ENCODE measurements around the gene PRKCA.
"Not testable (repeated sequence)": the region's sequence is repeated elsewhere in the genome, so short reads cannot be mapped to it uniquely, and the experiment has no call there.

Gene PRKCA

GRCh38 chr17:66469890-66470289 lies 167.5 kb downstream of the PRKCA start:
- Mint-ChIP-seq H3K4me3 (no peak overlapping the region), H3K36me3 (no peaks in the 10 kb centered on the region)

GRCh38 chr17:66472123-66472522 lies 169.7 kb downstream of the PRKCA start:
- no peak overlapping the region for H3K4me3 Mint-ChIP-seq
- H3K27me3 Mint-ChIP-seq = no peaks in the 10 kb centered on the region
- H3K9me3 Mint-ChIP-seq = no peaks in the 10 kb centered on the region
- peaks cover 2% of the 10 kb centered on the region for H3K36me3 Mint-ChIP-seq
- peaks cover 80% of the 10 kb centered on the region for H3K4me1 Mint-ChIP-seq
- H3K27ac Mint-ChIP-seq = no peak overlapping the region

More at GRCh38 chr17:66469890-66470289, 167.5 kb downstream of the PRKCA start:
- Mint-ChIP-seq H3K4me1 (peaks cover 86% of the 10 kb centered on the region), H3K27ac (no peak overlapping the region), H3K27me3 (no peaks in the 10 kb centered on the region), H3K9me3 (no peaks in the 10 kb centered on the region)

GRCh38 chr17:66474258-66474657 lies 171.8 kb downstream of the PRKCA start:
- Mint-ChIP-seq H3K27me3 (no peaks in the 10 kb centered on the region), H3K36me3 (peaks cover 5% of the 10 kb centered on the region), H3K27ac (no peak overlapping the region), H3K4me1 (peaks cover 67% of the 10 kb centered on the region), H3K9me3 (no peaks in the 10 kb centered on the region), H3K4me3 (no peak overlapping the region)

GRCh38 chr17:66474806-66475497 lies 172.5 kb downstream of the PRKCA start:
- H3K27me3 Mint-ChIP-seq = no peaks in the 10 kb centered on the region
- peaks cover 8% of the 10 kb centered on the region for H3K36me3 Mint-ChIP-seq
- H3K4me3 Mint-ChIP-seq = no peak overlapping the region
- H3K4me1 Mint-ChIP-seq = peaks cover 65% of the 10 kb centered on the region
- H3K27ac Mint-ChIP-seq = no peak overlapping the region
- H3K9me3 Mint-ChIP-seq = no peaks in the 10 kb centered on the region

- Mint-ChIP-seq H3K4me1 (peaks cover 69% of the 10 kb centered on the region), H3K27ac (no peak overlapping the region)
These were observed 173.6 kb downstream of the PRKCA start for GRCh38 chr17:66476014-66476413.

GRCh38 chr17:66477615-66478283 lies 175.3 kb downstream of the PRKCA start:
- Mint-ChIP-seq H3K9me3 (no peaks in the 10 kb centered on the region), H3K4me1 (peaks cover 69% of the 10 kb centered on the region), H3K27me3 (no peaks in the 10 kb centered on the region), H3K4me3 (no peak overlapping the region), H3K27ac (no peak overlapping the region), H3K36me3 (peaks cover 15% of the 10 kb centered on the region)

More at GRCh38 chr17:66476014-66476413, 173.6 kb downstream of the PRKCA start:
- Mint-ChIP-seq H3K36me3 (peaks cover 13% of the 10 kb centered on the region), H3K4me3 (no peak overlapping the region), H3K9me3 (no peaks in the 10 kb centered on the region), H3K27me3 (no peaks in the 10 kb centered on the region)

- peaks cover 69% of the 10 kb centered on the region for H3K4me1 Mint-ChIP-seq
- H3K27ac Mint-ChIP-seq = peak overlapping the region; percentile 48
- not testable (repeated sequence) for H3K27me3 Mint-ChIP-seq, H3K4me3 Mint-ChIP-seq, H3K9me3 Mint-ChIP-seq
- H3K36me3 Mint-ChIP-seq = peaks cover 16% of the 10 kb centered on the region
These were observed 176.9 kb downstream of the PRKCA start for GRCh38 chr17:66479230-66479889.

- Mint-ChIP-seq H3K27ac (peak overlapping the region; percentile 19), H3K36me3 (peaks cover 18% of the 10 kb centered on the region), H3K27me3 (no peaks in the 10 kb centered on the region), H3K9me3 (no peaks in the 10 kb centered on the region), H3K4me3 (no peak overlapping the region), H3K4me1 (peaks cover 68% of the 10 kb centered on the region)
These were observed 177.8 kb downstream of the PRKCA start for GRCh38 chr17:66480243-66480642.

GRCh38 chr17:66480802-66481201 lies 178.4 kb downstream of the PRKCA start:
- no peak overlapping the region for H3K4me3 Mint-ChIP-seq
- H3K4me1 Mint-ChIP-seq = peaks cover 68% of the 10 kb centered on the region
- peaks cover 18% of the 10 kb centered on the region for H3K36me3 Mint-ChIP-seq
- no peaks in the 10 kb centered on the region for H3K9me3 Mint-ChIP-seq
- H3K27ac Mint-ChIP-seq = peak overlapping the region; percentile 72
- H3K27me3 Mint-ChIP-seq = no peaks in the 10 kb centered on the region

- Mint-ChIP-seq H3K9me3 (no peaks in the 10 kb centered on the region), H3K4me3 (no peak overlapping the region), H3K4me1 (peaks cover 71% of the 10 kb centered on the region), H3K36me3 (peaks cover 18% of the 10 kb centered on the region), H3K27me3 (no peaks in the 10 kb centered on the region), H3K27ac (no peak overlapping the region)
These were observed 178.9 kb downstream of the PRKCA start for GRCh38 chr17:66481271-66481670.

GRCh38 chr17:66483906-66484305 lies 181.5 kb downstream of the PRKCA start:
- H3K4me1 Mint-ChIP-seq = peaks cover 84% of the 10 kb centered on the region
- no peak overlapping the region for H3K27ac Mint-ChIP-seq
- H3K9me3 Mint-ChIP-seq = no peaks in the 10 kb centered on the region
- H3K4me3 Mint-ChIP-seq = no peak overlapping the region
- H3K36me3 Mint-ChIP-seq = peaks cover 16% of the 10 kb centered on the region
- no peaks in the 10 kb centered on the region for H3K27me3 Mint-ChIP-seq

- Mint-ChIP-seq H3K9me3 (no peaks in the 10 kb centered on the region), H3K4me1 (peaks cover 84% of the 10 kb centered on the region), H3K27ac (no peak overlapping the region), H3K36me3 (peaks cover 11% of the 10 kb centered on the region), H3K27me3 (no peaks in the 10 kb centered on the region), H3K4me3 (no peak overlapping the region)
These were observed 183.0 kb downstream of the PRKCA start for GRCh38 chr17:66485309-66485947.

GRCh38 chr17:66487121-66487520 lies 184.7 kb downstream of the PRKCA start:
- Mint-ChIP-seq H3K36me3 (peaks cover 8% of the 10 kb centered on the region), H3K4me3 (no peak overlapping the region), H3K9me3 (peaks cover 5% of the 10 kb centered on the region), H3K27me3 (no peaks in the 10 kb centered on the region), H3K27ac (peak overlapping the region; percentile 5), H3K4me1 (peaks cover 88% of the 10 kb centered on the region)

GRCh38 chr17:66487981-66488468 lies 185.6 kb downstream of the PRKCA start:
- H3K36me3 Mint-ChIP-seq = peaks cover 8% of the 10 kb centered on the region
- no peak overlapping the region for H3K27ac Mint-ChIP-seq
- H3K9me3 Mint-ChIP-seq = peaks cover 5% of the 10 kb centered on the region
- no peak overlapping the region for H3K4me3 Mint-ChIP-seq
- H3K4me1 Mint-ChIP-seq = peaks cover 88% of the 10 kb centered on the region
- H3K27me3 Mint-ChIP-seq = no peaks in the 10 kb centered on the region

- Mint-ChIP-seq H3K27me3 (no peaks in the 10 kb centered on the region), H3K36me3 (peaks cover 8% of the 10 kb centered on the region), H3K4me1 (peaks cover 92% of the 10 kb centered on the region), H3K9me3 (peaks cover 5% of the 10 kb centered on the region), H3K27ac (no peak overlapping the region), H3K4me3 (no peak overlapping the region)
These were observed 186.5 kb downstream of the PRKCA start for GRCh38 chr17:66488864-66489263.

Measured in activated naive CD4-positive, alpha-beta T cell treated with anti-CD3 and anti-CD28 coated beads, Interleukin-2, amount 50 U/mL, for 24 hours (primary cell).